ENCODE results near the gene HBZ. TPM values are rescaled to one million over a fixed set of nuclear protein-coding genes. Genes with fewer than 3 reads are reported as not detected.

Gene HBZ
- total RNA-seq, 1 donor from 2014 or later: not detected

GRCh38 chr16:188674-189073 is 36.2 kb downstream of the HBZ start:
- Mint-ChIP-seq H3K4me1 (no peaks in the 10 kb centered on the region), H3K27me3 (no peaks in the 10 kb centered on the region), H3K27ac (no peak overlapping the region), H3K4me3 (no peak overlapping the region), H3K36me3 (ENCODE audit: low read depth) (peaks cover 68% of the 10 kb centered on the region), H3K9me3 (no peaks in the 10 kb centered on the region)
- ChIA-PET CTCF (interaction anchor here (1.3 to 1.9 kb wide), 2 partner anchors 81 to 123 kb away, joined by 3 to 5 read pairs; no protein-coding TSS in a partner anchor), POLR2A (no interaction called here)
- ATAC-seq (ENCODE audit: low read depth) (peak; percentile 28), DNase-seq (no peak)
- TF ChIP-seq CTCF (IDR thresholded peaks at IDR 0.05): no peak
- intact Hi-C loops (cut with micrococcal nuclease): no loop called here

- DNase-seq (no peak), ATAC-seq (ENCODE audit: low read depth) (no peak)
- no peaks in the 10 kb centered on the region for H3K9me3 Mint-ChIP-seq
- POLR2A ChIA-PET: no interaction called here
- TF ChIP-seq CTCF (IDR thresholded peaks at IDR 0.05): no peak
- H3K36me3 Mint-ChIP-seq (ENCODE audit: low read depth): peaks cover 76% of the 10 kb centered on the region
- intact Hi-C loops (cut with micrococcal nuclease): no loop called here
- no peaks in the 10 kb centered on the region for H3K4me1 Mint-ChIP-seq
- no peak overlapping the region for H3K27ac Mint-ChIP-seq
- H3K27me3 Mint-ChIP-seq: no peaks in the 10 kb centered on the region
- CTCF ChIA-PET: no interaction called here
- H3K4me3 Mint-ChIP-seq: no peak overlapping the region
Measured at GRCh38 chr16:189604-190186, 37.3 kb downstream of the HBZ start.

- Mint-ChIP-seq H3K36me3 (ENCODE audit: low read depth) (peaks cover 86% of the 10 kb centered on the region), H3K4me3 (no peak overlapping the region)
Measured at GRCh38 chr16:191831-192230, 39.4 kb downstream of the HBZ start.

GRCh38 chr16:192686-193085 is 40.2 kb downstream of the HBZ start:
- CTCF ChIA-PET: interaction anchor here (1.0 kb wide), 1 partner anchor 169 kb away, joined by 3 read pairs; no protein-coding TSS in a partner anchor
- Mint-ChIP-seq H3K27ac (no peak overlapping the region), H3K27me3 (no peaks in the 10 kb centered on the region), H3K9me3 (no peaks in the 10 kb centered on the region), H3K4me3 (no peak overlapping the region), H3K36me3 (ENCODE audit: low read depth) (peaks cover 84% of the 10 kb centered on the region), H3K4me1 (no peaks in the 10 kb centered on the region)
- POLR2A ChIA-PET: no interaction called here
- DNase-seq: no peak
- TF ChIP-seq CTCF (IDR thresholded peaks at IDR 0.05): no peak
- no peak for ATAC-seq (ENCODE audit: low read depth)
- intact Hi-C loops (cut with micrococcal nuclease): no loop called here

More at GRCh38 chr16:191831-192230, 39.4 kb downstream of the HBZ start:
- H3K4me1 Mint-ChIP-seq: no peaks in the 10 kb centered on the region
- H3K9me3 Mint-ChIP-seq: no peaks in the 10 kb centered on the region
- TF ChIP-seq CTCF (IDR thresholded peaks at IDR 0.05): no peak
- intact Hi-C loops (cut with micrococcal nuclease): no loop called here
- H3K27ac Mint-ChIP-seq: no peak overlapping the region
- ATAC-seq (ENCODE audit: low read depth) (no peak), DNase-seq (no peak)
- CTCF ChIA-PET: interaction anchor here (1.0 kb wide), 1 partner anchor 170 kb away, joined by 3 read pairs; no protein-coding TSS in a partner anchor
- POLR2A ChIA-PET: interaction anchor here (0.7 kb wide), 2 partner anchors 16 to 337 kb away, joined by 6 to 10 read pairs; no protein-coding TSS in a partner anchor
- H3K27me3 Mint-ChIP-seq: no peaks in the 10 kb centered on the region

GRCh38 chr16:193441-193840 is 41.0 kb downstream of the HBZ start:
- ChIA-PET POLR2A (no interaction called here), CTCF (no interaction called here)
- H3K9me3 Mint-ChIP-seq: no peaks in the 10 kb centered on the region
- H3K4me1 Mint-ChIP-seq: no peaks in the 10 kb centered on the region
- H3K27ac Mint-ChIP-seq: no peak overlapping the region
- peaks cover 86% of the 10 kb centered on the region for H3K36me3 Mint-ChIP-seq (ENCODE audit: low read depth)
- ATAC-seq (ENCODE audit: low read depth): no peak
- H3K27me3 Mint-ChIP-seq: no peaks in the 10 kb centered on the region
- H3K4me3 Mint-ChIP-seq: no peak overlapping the region
- no peak for DNase-seq
- TF ChIP-seq CTCF (IDR thresholded peaks at IDR 0.05): no peak
- intact Hi-C loops (cut with micrococcal nuclease): no loop called here

Measured in activated B cell treated with CpG ODN at 0.5 μM for 24 hours (primary cell).